H9 (cell line): ENCODE measurements around the gene TSPYL6. TPM values are rescaled to one million over a fixed set of nuclear protein-coding genes. Genes with fewer than 3 reads are reported as not detected.

ENCODE experiments used
- DNase-seq: peaks from one replicate; pipeline ENCODE4 v3.0.0-alpha.2; 2017
- H2AFZ ChIP-seq: one replicate; pipeline ENCODE4 v1.6.1; 2013; ENCODE audit warnings: mild to moderate bottlenecking, low read length, control low read depth, moderate library complexity
- H2AK5ac ChIP-seq: 2 replicates; pipeline ENCODE4 v1.6.1; 2013; ENCODE audit warnings: low read length, control low read depth, mixed read lengths; ENCODE audit not compliant: insufficient read length
- H2BK120ac ChIP-seq: one replicate; pipeline ENCODE4 v1.6.1; 2013; ENCODE audit warnings: low read depth, mild to moderate bottlenecking, low read length, control low read depth, inconsistent platforms; ENCODE audit not compliant: poor library complexity, severe bottlenecking
- H2BK12ac ChIP-seq: 2 replicates; pipeline ENCODE4 v1.6.1; 2013; ENCODE audit warnings: low read length, control low read depth, mixed read lengths, low read depth; ENCODE audit not compliant: insufficient read length
- H2BK15ac ChIP-seq: 2 replicates; pipeline ENCODE4 v1.6.1; 2013; ENCODE audit warnings: low read depth, low read length, control low read depth
- H2BK20ac ChIP-seq: one replicate; pipeline ENCODE4 v1.6.1; 2013; ENCODE audit warnings: low read depth, mild to moderate bottlenecking, low read length, control low read depth, inconsistent platforms; ENCODE audit not compliant: poor library complexity, severe bottlenecking
- H2BK5ac ChIP-seq: 2 replicates; pipeline ENCODE4 v1.6.1; 2013; ENCODE audit warnings: low read length, control low read depth, mixed read lengths; ENCODE audit not compliant: insufficient read length
- H3K14ac ChIP-seq: 2 replicates; pipeline ENCODE4 v1.6.1; 2013; ENCODE audit warnings: low read length, control low read depth; ENCODE audit not compliant: insufficient read depth
- H3K18ac ChIP-seq: 2 replicates; pipeline ENCODE4 v1.6.1; 2013; ENCODE audit warnings: low read depth, mild to moderate bottlenecking, mixed read lengths, low read length, control low read depth; ENCODE audit not compliant: insufficient read length
- H3K23ac ChIP-seq: 2 replicates; pipeline ENCODE4 v1.6.1; 2013; ENCODE audit warnings: low read length, control low read depth, mixed read lengths, low read depth; ENCODE audit not compliant: insufficient read length
- H3K23me2 ChIP-seq: 2 replicates; pipeline ENCODE4 v1.6.1; 2013; ENCODE audit warnings: low read depth, mild to moderate bottlenecking, mixed read lengths, low read length, control low read depth; ENCODE audit not compliant: insufficient read length, poor library complexity, severe bottlenecking
- H3K27ac ChIP-seq: 2 replicates; pipeline ENCODE4 v1.5.1; 2013; ENCODE audit warnings: low read length, control low read depth, mixed read lengths, low read depth; ENCODE audit not compliant: insufficient read length
- H3K27me3 ChIP-seq: 2 replicates; pipeline ENCODE4 v1.6.1; 2013; ENCODE audit warnings: low read length, control low read depth, inconsistent platforms; ENCODE audit not compliant: insufficient read depth
- H3K4ac ChIP-seq: 2 replicates; pipeline ENCODE4 v1.6.1; 2013; ENCODE audit warnings: low read depth, mild to moderate bottlenecking, control low read depth, inconsistent platforms, low read length, moderate library complexity
- H3K4me1 ChIP-seq: 2 replicates; pipeline ENCODE4 v1.6.1; 2013; ENCODE audit warnings: low read length, control low read depth, inconsistent platforms; ENCODE audit not compliant: insufficient read depth
- H3K4me2 ChIP-seq: 2 replicates; pipeline ENCODE4 v1.6.1; 2013; ENCODE audit warnings: low read length, control low read depth, mixed read lengths; ENCODE audit not compliant: insufficient read length, insufficient read depth
- H3K56ac ChIP-seq: 2 replicates; pipeline ENCODE4 v1.6.1; 2013; ENCODE audit warnings: low read depth, mild to moderate bottlenecking, mixed read lengths, low read length, control low read depth; ENCODE audit not compliant: insufficient read length
- H3K79me1 ChIP-seq: 2 replicates; pipeline ENCODE4 v1.6.1; 2013; ENCODE audit warnings: low read depth, mild to moderate bottlenecking, moderate library complexity, low read length, control low read depth, inconsistent platforms; ENCODE audit not compliant: insufficient read depth, poor library complexity, severe bottlenecking
- H3K79me2 ChIP-seq: 2 replicates; pipeline ENCODE4 v1.6.1; 2013; ENCODE audit warnings: low read length, control low read depth, inconsistent platforms; ENCODE audit not compliant: insufficient read depth
- H3K9ac ChIP-seq: 2 replicates; pipeline ENCODE4 v1.6.1; 2013; ENCODE audit warnings: low read length, control low read depth, mixed read lengths; ENCODE audit not compliant: insufficient read length; ENCODE audit errors: extremely low read depth
- H3K9me3 ChIP-seq: one replicate; pipeline ENCODE4 v1.6.1; 2013; ENCODE audit warnings: low read depth, low read length, inconsistent platforms; ENCODE audit not compliant: control insufficient read depth
- H3T11ph ChIP-seq: one replicate; pipeline ENCODE4 v1.6.1; 2013; ENCODE audit warnings: mild to moderate bottlenecking, low read length, control low read depth, inconsistent platforms
- H4K20me1 ChIP-seq: one replicate; pipeline ENCODE4 v1.6.1; 2013; ENCODE audit not compliant: control insufficient read depth, insufficient read length, insufficient read depth
- H4K5ac ChIP-seq: 2 replicates; pipeline ENCODE4 v1.6.1; 2013; ENCODE audit warnings: low read depth, mild to moderate bottlenecking, mixed read lengths, low read length, control low read depth; ENCODE audit not compliant: insufficient read length
- H4K8ac ChIP-seq: replicated peaks from 2 replicates; pipeline ENCODE4 v1.6.1; 2013; ENCODE audit warnings: low read length, control low read depth, mixed read lengths, low read depth; ENCODE audit not compliant: insufficient read length
- H4K91ac ChIP-seq: 2 replicates; pipeline ENCODE4 v1.6.1; 2013; ENCODE audit warnings: low read depth, mild to moderate bottlenecking, moderate library complexity, mixed read lengths, low read length, control low read depth; ENCODE audit not compliant: insufficient read length
- H3K27ac Mint-ChIP-seq, 3 experiments: 2 replicates in 2 of 3; 3 replicates in 1 of 3; pipeline ENCODE4 v1.8.0; 2020 to 2021; ENCODE audit warnings: mixed read lengths in 3 of 3, mild to moderate bottlenecking in 1 of 3, moderate library complexity in 1 of 3
- H3K27me3 Mint-ChIP-seq: 2 replicates; pipeline ENCODE4 v1.8.0; 2021; ENCODE audit warnings: low read depth, mild to moderate bottlenecking, moderate library complexity, mixed read lengths
- H3K36me3 Mint-ChIP-seq, 3 experiments: 2 replicates in 2 of 3; 3 replicates in 1 of 3; pipeline ENCODE4 v1.8.0; 2020 to 2021; ENCODE audit warnings: low read depth in 3 of 3, mixed read lengths in 3 of 3; ENCODE audit not compliant: insufficient read depth in 1 of 3
- H3K4me1 Mint-ChIP-seq, 2 experiments: 2 replicates each; pipeline ENCODE4 v1.8.0; 2020; ENCODE audit warnings: mixed read lengths in 2 of 2
- H3K4me3 Mint-ChIP-seq, 2 experiments: 2 replicates in 1 of 2; 3 replicates in 1 of 2; pipeline ENCODE4 v1.8.0; 2020 to 2021; ENCODE audit warnings: mild to moderate bottlenecking in 2 of 2, mixed read lengths in 2 of 2, moderate library complexity in 1 of 2
- H3K9me3 Mint-ChIP-seq, 2 experiments: 2 replicates in 1 of 2; 3 replicates in 1 of 2; pipeline ENCODE4 v1.8.0; 2020; ENCODE audit warnings: mild to moderate bottlenecking in 2 of 2, mixed read lengths in 2 of 2, moderate library complexity in 1 of 2
- total RNA-seq: library from RNA; stranded (reverse); gene quantifications from 2 replicates; pipeline ENCODE4 v1.2.1, GENCODE V29; 2021
- TF ChIP-seq, protein P1 (sequence below): fragments of 200-600 bp; sonication (generic); conservative IDR thresholded peaks from 3 replicates; pipeline ENCODE4 v1.8.0; 2021; ENCODE audit warnings: antibody characterized with exemption, mild to moderate bottlenecking

TSPYL6 gene
- total RNA-seq, 1 experiment from 2014 or later = not detected

DNA sequence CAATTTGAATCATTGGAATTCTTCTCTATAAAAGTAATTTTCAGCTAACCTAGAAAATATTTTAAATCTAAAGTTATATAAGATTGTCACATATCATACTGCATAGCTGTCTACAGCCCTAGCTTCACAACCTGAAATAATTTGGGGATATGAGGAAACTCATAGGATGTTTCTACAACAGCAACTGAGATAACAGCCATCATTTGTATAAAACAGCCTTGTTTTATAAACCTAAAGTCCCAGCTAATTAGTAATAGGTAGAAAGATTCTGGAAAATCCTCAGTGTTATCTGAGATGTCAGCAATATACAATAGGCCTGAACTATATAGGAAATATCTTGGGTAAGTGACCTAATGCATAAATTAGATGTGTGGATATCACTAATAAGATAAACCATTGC, 47.6 kb upstream of the TSPYL6 start:
- Histone ChIP-seq H2BK5ac (no peak overlapping the region), H3T11ph (no peak overlapping the region)
- no peaks in the 10 kb centered on the region for H3K4me1 Mint-ChIP-seq

More for the DNA sequence above, 47.6 kb upstream of the TSPYL6 start:
- no peak overlapping the region for H2AFZ ChIP-seq
- no peaks in the 10 kb centered on the region for H3K36me3 Mint-ChIP-seq
- no peak overlapping the region for H4K91ac ChIP-seq
- H3K4me1 ChIP-seq = no peaks in the 10 kb centered on the region
- H3K4me3 Mint-ChIP-seq = no peak overlapping the region
- H2AK5ac ChIP-seq = no peak overlapping the region
- no peak overlapping the region for H3K23ac ChIP-seq
- no peak for DNase-seq
- H3K23me2 ChIP-seq = no peaks in the 10 kb centered on the region
- H3K4ac ChIP-seq = no peak overlapping the region
- H2BK20ac ChIP-seq = no peak overlapping the region
- H4K5ac ChIP-seq = no peak overlapping the region
- H4K20me1 ChIP-seq = no peaks in the 10 kb centered on the region
- no peak overlapping the region for H3K4me2 ChIP-seq
- no peak overlapping the region for H3K18ac ChIP-seq
- no peaks in the 10 kb centered on the region for H3K9me3 Mint-ChIP-seq
- TF ChIP-seq, protein P1, sequence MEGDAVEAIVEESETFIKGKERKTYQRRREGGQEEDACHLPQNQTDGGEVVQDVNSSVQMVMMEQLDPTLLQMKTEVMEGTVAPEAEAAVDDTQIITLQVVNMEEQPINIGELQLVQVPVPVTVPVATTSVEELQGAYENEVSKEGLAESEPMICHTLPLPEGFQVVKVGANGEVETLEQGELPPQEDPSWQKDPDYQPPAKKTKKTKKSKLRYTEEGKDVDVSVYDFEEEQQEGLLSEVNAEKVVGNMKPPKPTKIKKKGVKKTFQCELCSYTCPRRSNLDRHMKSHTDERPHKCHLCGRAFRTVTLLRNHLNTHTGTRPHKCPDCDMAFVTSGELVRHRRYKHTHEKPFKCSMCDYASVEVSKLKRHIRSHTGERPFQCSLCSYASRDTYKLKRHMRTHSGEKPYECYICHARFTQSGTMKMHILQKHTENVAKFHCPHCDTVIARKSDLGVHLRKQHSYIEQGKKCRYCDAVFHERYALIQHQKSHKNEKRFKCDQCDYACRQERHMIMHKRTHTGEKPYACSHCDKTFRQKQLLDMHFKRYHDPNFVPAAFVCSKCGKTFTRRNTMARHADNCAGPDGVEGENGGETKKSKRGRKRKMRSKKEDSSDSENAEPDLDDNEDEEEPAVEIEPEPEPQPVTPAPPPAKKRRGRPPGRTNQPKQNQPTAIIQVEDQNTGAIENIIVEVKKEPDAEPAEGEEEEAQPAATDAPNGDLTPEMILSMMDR = no peak
- no peaks in the 10 kb centered on the region for H3K27me3 Mint-ChIP-seq
- no peak overlapping the region for H3K14ac ChIP-seq
- no peak overlapping the region for H2BK120ac ChIP-seq
- no peaks in the 10 kb centered on the region for H3K9me3 ChIP-seq
- H3K27ac Mint-ChIP-seq = no peak overlapping the region
- H3K56ac ChIP-seq = no peak overlapping the region
- H3K27me3 ChIP-seq = no peaks in the 10 kb centered on the region
- no peak overlapping the region for H2BK12ac ChIP-seq
- H3K79me1 ChIP-seq = no peaks in the 10 kb centered on the region
- H3K27ac ChIP-seq = no peak overlapping the region
- no peaks in the 10 kb centered on the region; the same call in 1 of the 2 replicates for H3K79me2 ChIP-seq
- no peak overlapping the region for H2BK15ac ChIP-seq
- H4K8ac ChIP-seq = no peak overlapping the region
- H3K9ac ChIP-seq = no peak overlapping the region
